ENCODE data around the gene ADGRF1.
A peak's percentile ranks its signal among the peaks of the same experiment; 100 is the strongest.
"Not testable (repeated sequence)": the region's sequence is repeated elsewhere in the genome, so short reads cannot be mapped to it uniquely, and the experiment has no call there.

ADGRF1 gene

DNA sequence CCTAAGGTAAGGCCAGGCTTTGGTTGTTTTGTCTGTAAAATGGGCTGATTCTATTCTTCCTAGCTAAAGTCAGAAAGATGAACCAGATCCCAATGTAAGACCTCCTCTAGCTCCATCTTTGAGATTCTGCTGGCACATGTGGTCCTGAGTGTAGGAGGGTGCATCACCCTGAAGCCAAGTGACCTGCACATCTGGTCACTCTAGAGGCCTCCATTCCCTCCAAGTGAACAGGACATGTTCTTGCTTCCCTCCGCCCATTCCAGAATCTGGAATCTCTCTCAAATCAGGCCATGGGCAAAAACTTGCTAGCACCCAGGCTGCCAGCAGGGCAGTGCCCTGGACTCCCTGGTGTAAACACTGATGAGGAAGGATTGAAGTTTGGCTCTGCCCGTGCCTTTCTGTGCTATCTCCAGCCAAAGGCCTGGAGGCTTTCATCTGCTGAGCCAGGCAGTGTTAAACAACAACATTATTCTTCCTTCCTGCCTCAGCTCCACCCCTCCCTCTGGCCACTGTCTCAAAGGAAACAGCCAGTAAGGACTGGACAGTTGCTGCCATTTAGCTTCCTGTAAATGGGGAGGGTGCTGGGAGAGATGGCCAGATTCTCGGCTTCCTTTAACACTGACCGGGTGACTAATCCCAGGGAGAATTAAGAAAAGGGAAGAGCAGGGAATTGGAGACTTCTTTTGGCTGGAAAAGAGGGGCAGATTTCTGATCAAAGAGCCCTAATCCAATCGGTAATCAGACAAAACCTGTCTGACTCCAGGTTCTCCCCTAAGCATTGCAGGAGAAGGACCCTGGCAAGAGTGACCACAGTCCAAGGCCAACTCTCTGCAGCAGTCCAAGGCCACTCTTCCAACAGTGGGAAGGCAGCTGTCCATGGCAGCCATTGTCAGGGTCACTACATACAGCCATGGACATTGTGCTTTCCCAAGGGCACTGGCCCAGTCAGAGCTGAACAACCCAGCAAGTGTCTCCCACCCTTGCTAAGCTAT is 19.5 kb upstream of the ADGRF1 start:
- no peak for DNase-seq (ENCODE audit: low spot score)

DNA sequence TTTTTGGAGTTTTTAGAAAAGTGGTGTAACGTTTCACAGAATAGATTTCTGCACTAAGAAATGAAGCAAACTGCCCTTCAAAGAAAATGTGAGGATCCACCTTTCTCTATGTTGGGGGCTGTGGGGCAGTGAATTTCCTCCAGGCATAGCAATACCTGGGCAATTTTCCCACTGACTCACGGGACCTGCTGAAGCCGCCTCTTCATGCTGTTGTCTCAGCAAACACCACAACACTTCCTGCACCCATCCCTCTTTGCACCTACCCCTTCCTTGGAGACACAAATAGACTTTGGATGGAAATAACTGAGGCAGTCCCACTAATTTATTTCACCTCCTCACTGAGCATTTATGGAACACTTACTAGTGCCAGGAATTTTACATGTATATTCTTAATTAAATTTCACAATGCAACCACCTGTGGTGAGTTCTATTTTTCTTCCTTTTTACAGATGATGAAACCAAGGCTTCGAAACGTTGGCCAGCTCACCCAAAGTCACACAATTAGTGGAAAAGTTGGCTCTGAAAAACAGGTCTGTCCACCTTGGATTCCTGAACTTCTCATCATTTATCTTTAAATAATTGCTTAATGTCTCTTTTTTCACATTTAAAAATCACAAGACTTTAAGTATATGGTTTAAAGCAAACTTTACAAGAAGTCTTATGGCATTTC is 17.2 kb upstream of the ADGRF1 start:
- no peak for DNase-seq (ENCODE audit: low spot score)

DNA sequence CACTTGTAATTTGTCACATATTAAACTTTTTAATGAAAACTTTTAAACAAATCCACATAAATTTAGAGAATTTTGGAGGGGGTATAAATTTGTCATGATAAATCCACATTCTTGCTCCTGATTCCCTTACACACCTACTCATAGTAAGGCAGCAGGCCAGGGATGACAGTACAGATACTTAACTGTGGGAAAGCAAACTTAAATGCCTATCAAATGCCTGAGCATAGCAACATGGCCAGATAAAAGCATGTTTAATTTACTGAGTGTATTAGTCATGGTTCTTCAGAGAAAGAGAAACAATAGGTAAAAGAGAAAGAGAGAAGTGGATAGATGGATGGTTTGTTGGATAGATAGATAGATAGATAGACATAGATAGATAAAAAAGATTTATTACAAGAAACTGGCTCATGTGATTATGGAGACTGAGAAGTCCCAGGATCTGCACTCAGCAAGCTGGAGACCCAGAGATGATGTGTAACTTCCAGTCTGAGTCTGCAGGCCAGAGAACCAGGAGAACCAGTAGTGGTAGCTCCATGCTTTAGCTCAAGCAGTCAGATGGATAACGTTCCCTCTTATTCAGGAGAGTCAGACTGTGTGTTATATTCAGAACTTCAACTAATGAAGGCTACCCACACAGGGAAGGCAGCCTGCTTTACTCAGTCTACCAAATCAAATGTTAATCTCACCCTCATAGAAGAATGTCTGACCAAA is 15.9 kb upstream of the ADGRF1 start:
- DNase-seq (ENCODE audit: low spot score), result no peak

DNA sequence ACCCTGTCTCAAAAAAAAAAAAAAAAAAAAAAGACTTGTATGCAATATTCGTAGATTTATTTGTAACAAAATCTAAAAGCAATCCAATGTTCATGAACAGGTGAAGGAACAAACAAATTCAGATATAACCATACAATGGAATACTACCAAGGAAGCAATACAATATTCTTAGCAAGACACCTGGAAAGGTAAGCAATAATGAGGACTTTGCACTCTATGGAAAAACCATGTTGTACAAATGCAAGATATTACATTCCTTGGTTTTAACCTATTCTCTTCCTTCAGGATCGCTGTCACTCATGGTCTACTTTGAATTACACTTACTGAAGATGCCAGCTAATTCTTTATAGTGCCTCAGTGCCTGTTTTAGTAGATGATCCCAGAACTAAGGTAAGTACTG is 14.7 kb upstream of the ADGRF1 start:
- DNase-seq (ENCODE audit: low spot score), result no peak

DNA sequence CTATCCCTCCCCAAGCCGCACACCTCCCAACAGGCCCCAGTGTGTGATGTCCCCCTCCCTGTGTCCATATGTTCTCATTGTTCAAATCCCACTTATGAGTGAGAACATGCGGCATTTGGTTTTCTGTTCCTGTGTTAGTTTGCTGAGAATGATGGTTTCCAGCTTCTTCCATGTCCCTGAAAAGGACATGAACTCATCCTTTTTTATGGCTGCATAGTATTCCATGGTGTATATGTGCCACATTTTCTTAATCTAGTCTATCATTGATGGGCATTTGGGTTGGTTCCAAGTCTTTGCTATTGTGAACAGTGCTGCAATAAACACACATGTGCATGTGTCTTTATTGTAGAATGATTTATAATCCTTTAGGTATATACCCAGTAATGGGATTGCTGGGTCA is 12.2 kb upstream of the ADGRF1 start:
- DNase-seq (ENCODE audit: low spot score), result not testable (repeated sequence)

DNA sequence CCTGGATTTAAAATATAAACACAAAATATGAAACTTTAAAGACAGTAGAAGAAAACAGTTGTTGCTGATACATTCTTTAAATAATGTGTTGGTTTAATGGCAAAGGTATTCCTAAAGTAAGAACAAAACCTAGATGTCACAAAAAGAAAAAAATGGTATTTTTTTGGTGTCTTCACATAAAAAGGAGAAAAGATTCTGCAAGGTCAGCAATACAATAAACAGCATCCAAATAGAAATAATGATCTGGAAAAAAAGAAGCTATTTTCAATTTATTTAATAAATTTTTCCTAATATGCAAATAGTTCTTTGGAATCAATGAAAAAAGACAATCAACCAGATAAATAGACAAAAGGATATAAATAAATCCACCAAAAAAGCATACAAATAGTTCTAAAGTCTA is 6.5 kb upstream of the ADGRF1 start:
- no peak for DNase-seq (ENCODE audit: low spot score)

DNA sequence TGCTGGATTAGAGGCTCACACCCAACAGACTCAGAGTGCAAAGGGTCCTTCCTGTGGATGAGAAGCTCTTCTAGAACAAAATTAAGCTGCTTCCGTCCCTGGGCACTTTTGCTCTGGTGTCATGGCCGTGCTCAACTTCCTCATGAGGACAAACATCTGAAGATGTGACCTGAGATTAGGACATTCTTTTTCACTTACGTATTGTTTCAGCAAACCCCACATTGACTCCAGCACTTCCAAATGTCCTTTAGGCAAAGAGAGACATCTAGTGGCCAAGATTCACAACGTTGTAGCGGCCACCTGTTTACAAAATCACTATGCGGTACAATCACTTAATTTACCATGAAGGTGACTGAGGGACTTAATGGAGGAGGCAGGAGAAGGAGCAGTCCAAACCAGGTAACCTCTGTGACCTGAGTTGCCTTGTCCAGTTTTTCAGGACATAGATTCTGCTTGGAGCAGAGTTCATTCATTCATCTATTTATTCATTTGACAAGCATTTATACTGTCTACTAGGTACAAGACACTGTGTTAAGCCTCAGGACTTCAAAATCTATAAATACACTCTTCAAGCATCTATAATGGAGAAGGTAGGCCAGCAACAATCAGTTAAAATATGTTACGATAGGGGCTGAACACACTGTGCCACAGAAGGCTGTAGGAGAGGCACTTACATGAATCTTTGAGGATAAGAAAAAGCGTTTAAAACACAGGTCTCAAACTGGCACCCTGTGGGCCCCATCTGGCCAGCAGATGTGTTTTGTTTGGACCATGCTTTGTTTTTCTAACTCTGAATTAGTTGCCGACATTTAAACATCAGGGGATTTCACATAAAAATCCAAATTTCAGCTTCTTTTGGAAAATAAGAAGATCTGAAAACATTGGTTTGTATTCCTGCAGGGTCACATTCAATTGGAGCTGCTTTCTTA is 5.6 kb upstream of the ADGRF1 start:
- peak; percentile 18 for DNase-seq (ENCODE audit: low spot score)

DNA sequence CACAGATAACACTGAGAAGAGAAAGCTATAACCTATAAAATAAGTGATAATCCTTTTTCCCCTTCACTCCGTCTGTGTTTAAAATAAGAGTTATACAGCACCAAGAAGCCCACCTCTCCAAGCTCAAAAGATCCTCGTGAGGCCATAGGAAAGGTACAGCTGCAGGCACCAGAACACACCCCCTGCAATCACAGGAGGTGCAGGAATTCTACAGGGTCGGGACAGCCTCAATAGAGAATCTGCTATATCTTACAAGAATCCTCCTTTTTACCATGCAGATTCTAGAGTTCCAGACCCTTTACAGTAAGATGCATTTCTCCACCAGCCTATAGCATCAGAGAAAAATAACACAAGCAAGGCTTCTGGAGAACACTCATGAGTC is 5.0 kb upstream of the ADGRF1 start:
- no peak for DNase-seq (ENCODE audit: low spot score)

DNA sequence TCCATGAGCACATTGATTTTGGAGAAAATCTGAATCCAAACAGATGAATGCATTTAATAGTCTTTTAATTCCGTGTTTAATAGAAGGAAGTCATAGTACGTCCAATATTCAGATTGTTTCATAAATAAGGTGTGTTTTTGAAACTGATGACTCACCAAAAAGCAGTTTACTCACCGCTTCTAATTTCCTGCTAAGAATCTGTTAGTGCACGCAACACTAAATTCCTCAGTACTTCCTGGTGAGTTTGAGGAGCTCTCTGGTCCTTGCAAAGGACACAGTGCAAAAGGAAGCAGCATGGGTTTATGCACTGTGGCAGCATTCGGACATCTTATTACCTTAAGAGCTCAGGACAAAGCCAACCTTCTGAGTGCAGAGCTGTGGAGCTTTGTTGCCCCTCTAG is 2.3 kb upstream of the ADGRF1 start:
- DNase-seq (ENCODE audit: low spot score), result no peak

DNA sequence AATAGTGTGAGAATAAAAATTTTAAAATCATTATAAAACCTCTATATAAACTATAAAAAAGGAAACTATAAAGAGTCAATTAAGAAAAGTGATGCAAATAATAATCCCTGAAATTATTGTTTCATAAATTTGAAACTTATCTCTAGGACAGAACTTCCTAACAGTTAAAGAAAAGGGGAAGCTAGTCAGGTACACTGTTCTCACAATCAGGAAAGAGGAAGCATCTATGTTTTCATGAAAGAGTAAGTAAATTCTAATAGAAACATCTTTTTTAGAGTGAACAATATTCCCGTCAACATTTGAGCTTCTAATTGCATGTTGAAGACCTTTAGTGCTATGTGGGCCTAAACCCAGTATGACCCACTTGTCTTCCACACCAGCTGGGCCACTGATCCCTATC is 1.2 kb upstream of the ADGRF1 start:
- DNase-seq (ENCODE audit: low spot score), result no peak

DNA sequence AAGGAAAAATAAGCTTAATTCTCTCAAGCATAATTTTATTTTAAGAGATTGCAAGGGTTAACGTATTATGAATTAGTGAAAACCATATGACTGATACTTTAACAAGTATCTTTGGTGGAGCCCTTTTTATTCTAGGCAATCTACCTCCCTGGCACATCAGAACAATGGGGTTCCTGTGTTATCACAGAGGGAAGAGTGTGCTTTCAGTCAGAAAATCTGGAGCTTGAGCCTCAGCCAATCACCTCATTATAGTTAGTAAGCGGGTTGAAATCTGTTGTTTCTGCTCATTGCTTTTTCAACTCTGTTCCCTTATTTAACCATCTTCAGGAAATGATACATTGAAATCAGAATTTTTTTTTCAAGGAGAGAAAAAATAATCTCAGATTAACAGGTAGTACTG is 391 bp downstream of the ADGRF1 start:
- no peak for DNase-seq (ENCODE audit: low spot score)

DNA sequence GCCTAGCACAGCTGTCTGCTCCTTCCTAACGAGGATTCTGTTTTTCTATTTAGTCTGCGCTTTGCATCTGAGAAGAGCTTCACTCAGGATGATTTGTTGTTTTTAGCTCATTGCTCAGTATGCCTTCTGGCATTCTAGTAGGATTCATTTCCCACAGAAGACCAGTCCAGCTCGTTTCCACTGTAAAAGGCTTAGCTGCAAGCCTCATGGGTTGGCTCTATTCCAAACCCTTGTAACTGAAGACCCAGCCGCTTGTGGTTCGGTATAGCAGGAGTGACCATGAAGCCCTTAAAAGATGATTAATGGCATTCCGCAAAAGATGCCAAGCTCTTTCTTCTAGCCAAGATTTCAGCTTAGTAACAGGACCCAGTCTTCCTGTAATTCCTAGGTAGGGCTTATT is 7.2 kb downstream of the ADGRF1 start:
- DNase-seq (ENCODE audit: low spot score), result no peak

DNA sequence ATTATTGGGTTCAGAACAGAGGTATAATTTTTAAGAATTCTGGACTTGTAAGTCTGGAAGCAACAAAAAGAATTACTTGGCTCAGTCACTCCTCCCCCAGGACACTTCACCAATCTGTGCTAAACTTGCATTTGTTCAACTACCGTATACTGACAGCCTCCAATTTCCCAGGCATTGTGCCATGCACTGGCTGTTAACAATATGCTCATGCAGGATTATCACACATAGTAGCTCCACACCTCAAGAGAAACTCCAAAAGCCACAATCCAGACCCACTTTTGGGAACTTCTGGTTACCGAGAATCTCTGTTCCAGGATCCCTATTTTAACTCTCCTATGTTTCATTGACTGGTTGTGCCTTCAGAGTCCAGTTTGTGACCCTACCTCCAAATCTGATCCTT is 7.7 kb downstream of the ADGRF1 start:
- no peak for DNase-seq (ENCODE audit: low spot score)

DNA sequence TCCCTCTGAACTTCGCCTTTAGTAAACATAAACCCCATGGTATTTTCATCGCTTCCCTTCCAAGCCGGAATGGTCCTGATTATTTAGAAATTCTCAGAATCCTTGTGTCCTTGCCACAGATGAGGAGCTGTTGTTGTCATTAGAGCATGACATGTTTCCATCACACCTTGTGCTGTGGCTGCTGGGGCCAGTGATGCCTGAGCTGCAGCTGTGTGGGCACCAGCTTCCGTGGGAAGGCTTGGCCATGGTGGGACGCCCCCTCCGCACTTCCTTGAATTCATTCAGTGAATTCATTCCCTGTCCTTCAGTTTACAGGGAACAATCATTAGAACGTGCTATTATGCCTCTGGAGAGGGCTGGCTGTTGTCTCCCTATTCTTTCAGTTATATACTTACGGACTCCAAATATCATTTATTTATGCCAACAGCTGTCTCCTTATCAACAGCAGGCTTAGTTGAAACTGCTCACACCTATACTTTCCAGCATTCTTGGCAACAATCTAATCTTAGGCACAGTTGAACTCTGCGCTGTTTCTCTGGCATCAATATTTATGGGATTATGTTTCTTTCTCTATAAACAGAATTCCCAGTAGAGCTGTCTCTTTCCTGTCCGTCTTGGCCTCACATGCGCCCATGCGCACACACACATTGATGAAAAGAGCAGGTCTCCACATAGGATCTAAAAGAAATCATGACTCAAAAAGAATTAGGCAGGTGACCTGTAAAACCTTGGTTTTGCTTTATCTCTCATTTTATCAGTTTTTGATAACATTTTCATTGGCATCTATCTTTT is 9.0 kb downstream of the ADGRF1 start:
- DNase-seq (ENCODE audit: low spot score), result no peak

DNA sequence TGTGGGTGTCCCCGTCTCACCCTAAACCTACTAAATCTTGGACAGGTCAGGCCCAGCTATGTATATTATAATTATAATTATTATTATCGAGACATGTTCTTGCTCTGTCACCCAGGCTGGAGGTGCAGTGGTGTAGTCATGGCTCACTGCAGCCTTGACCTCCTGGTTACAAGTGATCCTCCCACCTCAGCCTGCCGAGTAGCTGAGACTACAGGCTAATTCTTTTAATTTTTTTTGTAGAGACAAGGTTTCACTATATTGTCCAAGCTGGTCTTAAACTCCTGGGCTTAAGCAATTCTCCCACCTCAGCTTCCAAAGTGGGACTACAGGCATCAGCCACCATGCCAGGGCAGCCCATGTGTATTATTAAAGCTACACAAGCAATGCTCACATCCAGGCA is 10.5 kb downstream of the ADGRF1 start:
- no peak for DNase-seq (ENCODE audit: low spot score)

DNA sequence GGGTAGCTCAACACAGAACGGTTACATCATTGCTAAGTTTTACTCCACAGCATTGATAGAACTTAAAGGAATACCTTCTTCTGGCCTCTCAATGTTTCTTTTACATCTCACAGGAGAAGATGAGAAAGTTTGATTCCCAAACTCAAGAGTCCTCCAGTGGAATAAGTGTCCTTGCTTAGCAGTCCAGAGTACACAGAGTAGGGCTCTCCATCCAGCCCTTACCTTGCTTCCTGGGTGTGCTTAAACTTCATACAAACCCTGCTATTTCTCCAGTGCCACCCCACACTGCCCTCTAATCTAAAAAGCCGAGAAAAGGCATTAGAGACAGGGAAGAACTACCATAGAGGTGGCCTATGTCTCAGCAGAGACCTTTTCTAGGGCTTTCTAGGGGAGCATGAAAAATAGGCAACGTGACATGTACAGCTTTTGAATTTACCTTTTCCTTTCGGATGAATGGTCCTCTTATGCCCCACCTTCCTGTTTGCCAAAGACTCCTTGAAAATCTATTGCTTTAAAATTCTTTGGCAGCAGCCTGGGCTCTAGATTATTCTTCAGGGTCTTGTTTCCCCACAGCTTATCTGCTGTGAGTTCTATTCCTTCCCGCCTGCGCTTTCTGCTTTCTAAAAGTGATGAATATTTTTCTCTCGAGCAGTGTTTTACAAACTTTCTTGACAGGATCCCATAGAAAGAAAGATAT is 12.1 kb downstream of the ADGRF1 start:
- DNase-seq (ENCODE audit: low spot score), result no peak

DNA sequence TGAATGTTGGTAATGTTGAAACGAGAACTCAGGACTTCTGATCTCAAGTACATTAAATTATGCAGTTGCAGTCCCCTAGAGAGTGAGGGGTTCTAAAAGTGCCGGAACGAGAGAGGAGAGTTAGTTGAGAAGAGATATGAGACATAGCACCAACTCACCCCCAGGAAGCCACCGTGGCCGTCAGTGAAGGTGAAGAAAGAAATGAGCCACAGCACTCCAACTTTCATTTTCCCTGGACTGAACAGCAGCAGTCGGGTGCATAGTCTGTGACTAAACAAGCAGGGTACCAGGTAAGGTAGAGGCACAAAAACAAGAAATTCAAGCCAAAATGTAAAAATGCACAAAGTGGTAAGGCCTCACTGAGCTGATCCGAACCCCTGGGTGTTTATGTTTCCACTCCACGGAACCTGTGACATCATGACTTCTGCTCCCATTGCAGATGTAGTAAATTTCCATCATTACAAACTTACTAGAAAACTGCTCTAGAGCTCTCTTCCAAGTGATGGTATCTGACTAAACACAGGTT is 13.2 kb downstream of the ADGRF1 start:
- no peak for DNase-seq (ENCODE audit: low spot score)

DNA sequence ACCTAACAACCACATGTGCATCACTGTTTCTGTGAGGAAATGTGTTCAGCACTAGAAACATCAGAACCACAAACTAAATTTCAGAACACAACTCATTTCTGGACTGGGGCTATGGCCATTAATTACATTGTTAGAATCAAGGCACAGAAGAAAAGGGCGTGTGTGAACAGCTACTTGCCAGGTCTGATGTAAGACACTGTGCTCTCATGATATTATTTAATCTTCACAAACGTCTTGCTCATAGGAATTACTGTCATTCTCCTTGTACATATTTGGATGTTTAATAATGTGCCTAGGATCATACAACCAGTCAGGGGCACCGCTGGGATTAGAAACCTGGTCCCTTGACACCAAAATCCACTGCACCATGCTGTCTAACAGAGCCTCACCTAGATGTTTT is 14.8 kb downstream of the ADGRF1 start:
- no peak for DNase-seq (ENCODE audit: low spot score)

DNA sequence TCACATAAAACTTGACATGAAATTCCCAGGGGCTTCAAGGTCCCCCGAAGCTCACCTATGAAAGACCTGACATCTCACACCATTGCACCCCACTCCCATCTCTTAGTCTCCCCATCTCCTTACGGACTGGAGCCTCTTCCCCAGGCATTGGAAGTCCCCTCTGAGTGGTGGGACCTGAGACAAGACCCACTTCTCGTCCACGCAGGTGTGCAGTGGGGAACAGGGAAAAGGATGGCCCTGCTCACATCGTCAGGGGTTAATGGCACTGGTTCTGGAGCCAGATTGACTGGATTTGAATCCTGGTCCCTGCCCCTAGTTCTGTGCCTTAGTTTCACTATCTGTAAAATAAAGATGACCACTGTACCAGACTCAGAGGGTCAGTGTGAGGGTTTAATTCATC is 15.5 kb downstream of the ADGRF1 start:
- no peak for DNase-seq (ENCODE audit: low spot score)

DNA sequence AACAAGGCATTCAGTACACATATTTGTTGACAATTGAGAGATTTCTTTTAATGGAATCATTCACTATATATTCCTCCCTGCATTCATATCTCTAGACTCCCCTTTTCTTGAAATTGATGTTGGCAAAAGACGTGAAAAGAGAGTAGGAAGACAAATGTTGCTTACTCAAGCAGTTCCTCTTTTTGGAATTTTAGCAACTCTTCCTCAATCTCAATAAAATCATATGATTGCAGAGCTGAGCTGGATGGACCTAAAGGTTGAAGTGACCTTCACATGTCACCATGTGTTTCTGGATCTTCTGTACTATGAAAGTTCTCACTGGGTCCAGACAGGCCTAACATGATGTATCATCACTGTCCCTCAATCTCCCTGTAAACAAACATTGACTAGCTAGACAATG is 18.6 kb downstream of the ADGRF1 start:
- DNase-seq (ENCODE audit: low spot score), result no peak
